ENCODE data around the gene TDRD10.
A peak's percentile ranks its signal among the peaks of the same experiment; 100 is the strongest.
"Not testable (repeated sequence)": the region's sequence is repeated elsewhere in the genome, so short reads cannot be mapped to it uniquely, and the experiment has no call there.

TDRD10 gene

DNA sequence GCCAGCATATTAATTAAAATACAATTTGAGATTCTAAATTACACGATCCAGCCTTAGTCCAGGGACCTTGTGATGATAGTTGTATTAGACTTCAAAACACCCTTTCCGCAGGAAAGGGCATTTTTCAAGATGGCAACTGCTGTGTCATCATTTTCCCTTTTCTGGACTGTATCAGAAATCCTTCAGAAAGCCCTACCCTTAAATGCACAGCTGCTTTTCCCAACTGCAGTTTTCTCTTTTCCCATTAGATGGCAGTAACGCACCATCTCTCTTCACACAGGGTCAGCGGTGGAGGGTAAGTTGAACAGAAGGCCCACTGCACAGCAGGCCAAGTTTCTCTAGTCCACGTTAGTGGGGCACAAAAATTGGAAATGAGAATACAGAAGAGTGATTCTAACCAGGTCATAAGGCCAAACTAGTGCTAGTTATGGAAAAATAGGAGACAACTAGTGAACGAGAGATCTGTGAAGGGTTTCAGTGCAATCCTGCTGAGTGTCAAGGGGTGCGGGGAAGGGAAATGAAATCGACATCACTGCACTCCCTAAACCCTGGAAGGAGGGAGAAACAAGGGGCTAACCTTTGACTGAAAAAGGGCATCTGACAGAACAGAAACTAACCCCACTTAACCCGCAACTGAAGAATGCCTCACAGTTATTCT, 22.1 kb upstream of the TDRD10 start:
- no peak overlapping the region for H3K27ac ChIP-seq
- TF ChIP-seq, protein P1, sequence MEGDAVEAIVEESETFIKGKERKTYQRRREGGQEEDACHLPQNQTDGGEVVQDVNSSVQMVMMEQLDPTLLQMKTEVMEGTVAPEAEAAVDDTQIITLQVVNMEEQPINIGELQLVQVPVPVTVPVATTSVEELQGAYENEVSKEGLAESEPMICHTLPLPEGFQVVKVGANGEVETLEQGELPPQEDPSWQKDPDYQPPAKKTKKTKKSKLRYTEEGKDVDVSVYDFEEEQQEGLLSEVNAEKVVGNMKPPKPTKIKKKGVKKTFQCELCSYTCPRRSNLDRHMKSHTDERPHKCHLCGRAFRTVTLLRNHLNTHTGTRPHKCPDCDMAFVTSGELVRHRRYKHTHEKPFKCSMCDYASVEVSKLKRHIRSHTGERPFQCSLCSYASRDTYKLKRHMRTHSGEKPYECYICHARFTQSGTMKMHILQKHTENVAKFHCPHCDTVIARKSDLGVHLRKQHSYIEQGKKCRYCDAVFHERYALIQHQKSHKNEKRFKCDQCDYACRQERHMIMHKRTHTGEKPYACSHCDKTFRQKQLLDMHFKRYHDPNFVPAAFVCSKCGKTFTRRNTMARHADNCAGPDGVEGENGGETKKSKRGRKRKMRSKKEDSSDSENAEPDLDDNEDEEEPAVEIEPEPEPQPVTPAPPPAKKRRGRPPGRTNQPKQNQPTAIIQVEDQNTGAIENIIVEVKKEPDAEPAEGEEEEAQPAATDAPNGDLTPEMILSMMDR (conservative IDR thresholded peaks at IDR 0.05): peak; percentile 97
- TF ChIP-seq ZFX (IDR thresholded peaks at IDR 0.05): no peak

DNA sequence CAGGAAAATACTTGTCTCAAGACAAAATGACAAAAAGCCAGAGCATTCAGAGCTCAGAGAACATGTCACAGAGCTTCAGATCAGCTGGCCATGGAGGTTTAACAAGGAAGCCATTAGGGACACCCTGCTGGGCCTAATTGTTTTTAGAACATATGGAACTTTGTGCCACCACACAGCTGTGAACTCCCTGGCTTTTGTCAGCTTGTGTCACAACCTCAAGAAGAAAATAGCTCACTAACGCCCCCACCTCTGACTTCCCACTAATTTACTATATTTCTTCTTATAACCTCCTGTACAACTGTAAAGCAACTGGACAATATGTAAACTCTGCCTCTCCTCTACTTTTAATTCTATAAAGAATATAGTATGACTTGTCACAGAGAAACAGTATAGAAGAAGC, 21.0 kb upstream of the TDRD10 start:
- TF ChIP-seq ZFX (IDR thresholded peaks at IDR 0.05): no peak
- TF ChIP-seq, protein P1 (conservative IDR thresholded peaks at IDR 0.05): no peak

DNA sequence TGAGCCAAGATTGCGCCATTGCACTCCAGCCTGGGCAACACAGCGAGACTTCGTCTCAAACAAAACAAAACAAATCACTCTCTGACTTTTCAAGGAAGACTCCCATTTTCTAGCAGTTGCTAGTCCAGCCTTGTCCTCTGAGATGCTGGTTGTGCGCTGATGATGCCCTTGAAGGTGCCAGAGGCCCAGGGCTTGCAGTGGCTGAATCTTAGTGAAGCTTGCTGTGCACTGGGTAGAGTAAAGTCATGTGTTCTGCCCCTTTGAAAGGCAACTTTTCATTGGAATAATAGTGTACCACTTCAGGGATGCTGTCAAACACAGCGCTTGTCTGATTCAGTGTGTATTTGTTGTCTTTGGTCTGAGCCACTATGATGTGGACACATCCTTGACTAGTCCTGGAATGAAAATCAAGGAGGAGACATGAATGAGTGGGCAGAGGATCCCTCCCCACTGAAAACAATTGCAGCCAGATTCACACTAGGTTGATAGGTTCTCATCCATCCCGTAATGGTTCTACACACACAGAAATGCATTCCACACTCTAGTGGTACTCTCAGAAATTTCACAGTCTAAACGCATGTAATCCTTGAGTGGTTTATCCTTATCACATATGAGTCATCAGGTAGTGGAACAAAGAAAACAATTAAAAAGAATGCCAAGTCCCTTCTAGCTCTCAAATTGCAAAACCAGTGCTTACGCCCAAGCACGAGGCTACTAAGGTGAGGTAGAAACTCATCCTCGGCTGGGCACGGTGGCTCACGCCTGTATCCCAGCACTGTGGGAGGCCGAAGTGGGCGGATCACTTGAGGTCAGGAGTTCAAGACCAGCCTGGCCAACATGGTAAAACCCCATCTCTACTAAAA, 17.8 kb upstream of the TDRD10 start:
- no peak for TF ChIP-seq ZFX (IDR thresholded peaks at IDR 0.05)
- TF ChIP-seq, protein P1 (conservative IDR thresholded peaks at IDR 0.05): no peak
- no peak overlapping the region for H3K27ac ChIP-seq

More for the DNA sequence above, 21.0 kb upstream of the TDRD10 start:
- no peak overlapping the region for H3K27ac ChIP-seq

DNA sequence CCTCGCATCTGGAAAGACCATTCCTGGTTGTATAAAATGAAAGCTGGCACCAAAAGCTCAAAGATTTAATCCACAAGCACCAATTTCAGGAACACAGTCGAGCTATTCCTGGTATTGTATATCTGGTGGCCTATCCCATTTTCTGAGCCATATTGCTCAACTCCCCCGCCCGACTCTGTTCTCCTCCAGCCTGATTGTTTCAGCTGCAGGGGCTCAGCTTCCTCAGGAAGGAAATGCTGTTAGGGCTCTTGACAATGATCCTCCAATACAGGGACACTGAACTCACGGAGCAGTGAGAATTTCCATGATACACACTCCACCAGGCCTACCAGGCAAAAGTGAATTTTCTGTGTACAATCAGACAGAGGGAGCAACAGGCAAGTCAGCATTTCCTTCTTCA, 16.9 kb upstream of the TDRD10 start:
- TF ChIP-seq, protein P1 (conservative IDR thresholded peaks at IDR 0.05): no peak
- TF ChIP-seq ZFX (IDR thresholded peaks at IDR 0.05): no peak
- H3K27ac ChIP-seq: no peak overlapping the region

DNA sequence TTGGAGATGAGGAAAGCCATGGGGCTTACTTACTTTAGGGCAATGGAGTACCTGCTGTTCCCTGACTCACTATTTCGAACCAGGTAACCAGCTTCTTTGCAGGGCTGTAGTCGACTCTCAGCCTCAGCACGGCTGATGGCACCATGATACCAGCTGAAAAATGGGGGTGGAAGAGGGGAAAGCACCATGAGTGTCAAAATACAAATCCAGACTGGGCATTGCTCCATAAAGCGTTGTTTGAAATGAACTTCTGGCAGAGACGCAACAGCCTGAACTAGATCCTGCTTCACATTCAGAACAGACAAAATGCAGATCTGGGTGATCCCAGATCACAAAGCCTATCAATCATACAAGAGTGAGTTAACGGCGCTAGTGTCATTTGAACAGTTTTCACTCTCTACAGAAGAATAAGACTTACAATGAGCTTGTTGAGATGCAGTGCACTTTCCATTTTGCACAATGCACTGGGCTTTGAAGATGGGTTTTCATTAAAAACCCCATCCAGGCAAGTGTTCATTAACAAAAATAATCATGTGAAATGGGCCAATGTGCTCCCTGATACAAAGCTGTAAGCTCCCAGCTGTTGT, 16.0 kb upstream of the TDRD10 start:
- TF ChIP-seq ZFX (IDR thresholded peaks at IDR 0.05): no peak
- TF ChIP-seq, protein P1 (conservative IDR thresholded peaks at IDR 0.05): no peak

DNA sequence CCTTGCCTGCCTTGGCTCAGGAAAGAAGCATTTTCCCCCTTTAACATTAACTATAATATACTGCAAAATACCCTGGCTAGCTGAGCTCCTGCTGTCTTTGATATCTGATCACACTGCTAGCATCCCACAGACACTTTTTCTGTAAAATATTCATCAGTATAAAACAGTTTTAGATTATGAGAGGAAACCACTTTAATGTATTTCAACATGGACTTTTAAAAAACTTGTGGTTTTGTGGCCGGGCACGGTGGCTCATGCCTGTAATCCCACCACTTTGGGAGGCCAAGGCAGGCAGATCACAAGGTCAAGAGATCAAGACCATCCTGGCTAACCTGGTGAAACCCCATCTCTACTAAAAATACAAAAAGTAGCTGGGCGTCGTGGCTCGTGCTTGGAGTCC, 15.3 kb upstream of the TDRD10 start:
- H3K27ac ChIP-seq: not testable (repeated sequence)

More for the DNA sequence above, 16.0 kb upstream of the TDRD10 start:
- H3K27ac ChIP-seq: peak overlapping the region; percentile 31; the same call in 1 of the 2 replicates

DNA sequence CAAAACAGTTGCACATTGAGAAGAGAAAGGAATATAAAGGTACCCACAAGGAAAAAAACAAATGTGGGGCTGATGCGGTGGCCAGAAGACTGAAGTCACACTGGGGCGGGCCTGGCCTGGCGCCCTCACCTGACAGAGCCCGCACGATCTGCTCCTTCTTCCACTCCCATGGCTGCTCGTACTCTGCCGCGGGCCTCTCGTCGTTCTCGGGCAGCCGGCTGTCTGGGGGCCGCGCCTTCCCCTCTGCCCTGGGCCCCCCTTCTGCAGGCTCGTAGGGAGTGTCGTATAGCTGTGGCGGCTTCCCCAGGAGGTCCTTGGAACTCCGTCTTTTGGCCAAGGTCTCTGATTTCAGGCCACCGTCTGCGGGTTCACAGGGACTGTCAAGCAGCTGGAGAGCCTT, 13.1 kb upstream of the TDRD10 start:
- TF ChIP-seq ZFX (IDR thresholded peaks at IDR 0.05): no peak
- TF ChIP-seq, protein P1 (conservative IDR thresholded peaks at IDR 0.05): no peak
- no peak overlapping the region for H3K27ac ChIP-seq

All from C4-2B (cell line).